Stimulated activated naive CD8-positive, alpha-beta T cell treated with anti-CD3 and anti-CD28 coated beads, Interleukin-15, amount 100 ng/mL, for 72 hours (primary cell): ENCODE results near the gene MPRIP.
A peak's percentile ranks its signal among the peaks of the same experiment; 100 is the strongest.

Source experiments
- ATAC-seq: fragments of 150-1000 bp; cut with Tn5 transposase; 2 replicates; pipeline ENCODE4 v1.10.0; 2021; ENCODE audit warnings: mild to moderate bottlenecking, moderate library complexity
- DNase-seq, 2 donors: peaks; one replicate each; pipeline ENCODE4 v3.0.0; 2021 to 2022
- H3K27ac Mint-ChIP-seq, 2 donors: one replicate each; pipeline ENCODE4 v1.8.0; 2022; ENCODE audit warnings: mild to moderate bottlenecking in 2 of 2, mixed read lengths in 2 of 2, moderate library complexity in 2 of 2
- H3K27me3 Mint-ChIP-seq: one replicate; pipeline ENCODE4 v1.8.0; 2022; ENCODE audit warnings: mixed read lengths
- H3K4me1 Mint-ChIP-seq: one replicate; pipeline ENCODE4 v1.8.0; 2022; ENCODE audit warnings: mild to moderate bottlenecking, mixed read lengths
- H3K4me3 Mint-ChIP-seq, 2 donors: one replicate each; pipeline ENCODE4 v1.8.0; 2022; ENCODE audit warnings: mild to moderate bottlenecking in 2 of 2, mixed read lengths in 2 of 2, moderate library complexity in 1 of 2
- H3K9me3 Mint-ChIP-seq, 2 donors: one replicate each; pipeline ENCODE4 v1.8.0; 2022; ENCODE audit warnings: mixed read lengths in 2 of 2

MPRIP gene

DNA sequence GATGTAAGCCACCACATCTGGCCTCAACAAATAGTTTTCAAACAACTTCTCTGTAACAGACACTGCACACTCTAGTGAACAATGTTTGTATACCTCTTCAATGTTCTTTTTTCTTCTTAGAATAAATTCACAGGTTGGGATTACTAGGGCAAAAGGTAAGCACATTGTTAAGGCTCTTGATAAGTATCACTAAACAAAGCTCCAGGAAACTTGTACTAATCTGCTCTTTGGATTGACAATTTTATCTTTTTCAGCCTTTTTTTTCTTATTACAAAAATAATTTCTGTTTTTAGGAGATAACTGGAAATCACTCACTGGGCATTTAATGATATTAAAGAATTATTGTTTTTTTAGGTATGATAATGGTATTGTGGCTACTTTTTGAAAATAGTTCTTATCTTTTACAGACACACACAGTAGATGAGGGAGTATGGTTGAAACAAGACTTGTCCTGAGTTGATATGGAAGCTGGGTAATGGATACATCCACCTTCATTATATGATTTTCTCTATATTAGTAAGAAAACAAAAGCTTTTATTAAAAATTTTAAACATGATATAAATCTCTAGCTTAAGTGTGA is 7.7 kb upstream of the MPRIP start:
- ATAC-seq (no peak), DNase-seq (no peak)
- no peaks in the 10 kb centered on the region for H3K27me3 Mint-ChIP-seq
- no peaks in the 10 kb centered on the region for H3K9me3 Mint-ChIP-seq
- no peaks in the 10 kb centered on the region for H3K4me1 Mint-ChIP-seq
- H3K4me3 Mint-ChIP-seq: no peak overlapping the region
- no peak overlapping the region for H3K27ac Mint-ChIP-seq

- H3K27me3 Mint-ChIP-seq: no peaks in the 10 kb centered on the region
- H3K4me3 Mint-ChIP-seq: no peak overlapping the region
- no peak overlapping the region for H3K27ac Mint-ChIP-seq
- ATAC-seq: no peak
- DNase-seq: no peak
- H3K4me1 Mint-ChIP-seq: no peaks in the 10 kb centered on the region
- no peaks in the 10 kb centered on the region for H3K9me3 Mint-ChIP-seq
Measured at GRCh38 chr17:17035490-17035889, 6.8 kb upstream of the MPRIP start.

DNA sequence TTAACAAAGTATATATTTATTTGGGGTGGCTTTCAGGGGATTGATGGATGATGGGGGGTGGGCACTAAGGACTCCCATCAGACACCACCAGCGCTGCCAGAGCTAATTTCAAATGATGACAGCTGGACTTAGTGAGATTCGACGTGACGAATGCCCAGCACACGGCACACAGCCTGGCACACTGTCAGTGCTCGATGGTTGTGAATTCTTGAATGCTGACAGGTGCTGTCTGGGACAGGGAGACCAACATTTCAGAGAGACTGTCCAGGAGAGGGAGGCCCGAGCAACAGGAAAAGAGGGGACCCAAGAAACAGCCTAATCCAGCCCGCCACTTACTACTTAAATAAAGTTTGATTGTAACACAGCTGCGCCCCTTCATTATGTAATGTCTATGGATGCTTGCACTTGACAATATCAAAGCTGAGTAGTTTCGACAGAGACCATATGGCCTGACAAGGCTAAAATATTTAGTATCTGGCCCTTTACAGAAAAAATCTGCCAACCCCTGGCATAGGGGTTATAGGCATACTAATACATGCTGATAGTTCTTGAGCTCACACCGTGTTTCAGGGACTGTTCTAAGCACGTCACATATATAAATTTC is 6.2 kb upstream of the MPRIP start:
- Mint-ChIP-seq H3K4me1 (peaks cover 3% of the 10 kb centered on the region), H3K27ac (no peak overlapping the region)

GRCh38 chr17:17036524-17036998 is 5.7 kb upstream of the MPRIP start:
- Mint-ChIP-seq H3K27me3 (no peaks in the 10 kb centered on the region), H3K4me3 (no peak overlapping the region), H3K4me1 (peaks cover 8% of the 10 kb centered on the region), H3K27ac (no peak overlapping the region), H3K9me3 (no peaks in the 10 kb centered on the region)
- ATAC-seq (no peak), DNase-seq (no peak)

More for the DNA sequence above, 6.2 kb upstream of the MPRIP start:
- Mint-ChIP-seq H3K27me3 (no peaks in the 10 kb centered on the region), H3K9me3 (no peaks in the 10 kb centered on the region), H3K4me3 (no peak overlapping the region)
- ATAC-seq (no peak), DNase-seq (no peak)

GRCh38 chr17:17039911-17040310 is 2.3 kb upstream of the MPRIP start:
- Mint-ChIP-seq H3K9me3 (no peaks in the 10 kb centered on the region), H3K4me3 (no peak overlapping the region), H3K27ac (no peak overlapping the region), H3K27me3 (no peaks in the 10 kb centered on the region), H3K4me1 (peaks cover 33% of the 10 kb centered on the region)
- DNase-seq (no peak), ATAC-seq (no peak)

- H3K27me3 Mint-ChIP-seq: no peaks in the 10 kb centered on the region
- no peak overlapping the region for H3K27ac Mint-ChIP-seq
- no peak for ATAC-seq
- peak overlapping the region; percentile 85 to 86 for H3K4me3 Mint-ChIP-seq
- peaks cover 44% of the 10 kb centered on the region for H3K4me1 Mint-ChIP-seq
- no peaks in the 10 kb centered on the region for H3K9me3 Mint-ChIP-seq
- no peak for DNase-seq
Measured at GRCh38 chr17:17041018-17041521, 1.2 kb upstream of the MPRIP start.

GRCh38 chr17:17041571-17042383 is 480 bp upstream of the MPRIP start:
- peak overlapping the region in 1 of 2 donors; percentile 49 for H3K27ac Mint-ChIP-seq
- H3K4me3 Mint-ChIP-seq: peak overlapping the region; percentile 85 to 86
- H3K27me3 Mint-ChIP-seq: no peaks in the 10 kb centered on the region
- ATAC-seq (peak; percentile 97), DNase-seq (peak; percentile 97)
- H3K4me1 Mint-ChIP-seq: peaks cover 47% of the 10 kb centered on the region
- no peaks in the 10 kb centered on the region for H3K9me3 Mint-ChIP-seq

GRCh38 chr17:17042851-17043460 is 699 bp downstream of the MPRIP start:
- Mint-ChIP-seq H3K4me1 (peaks cover 56% of the 10 kb centered on the region), H3K27ac (peak overlapping the region; percentile 84 to 89), H3K4me3 (peak overlapping the region; percentile 87 to 90), H3K27me3 (no peaks in the 10 kb centered on the region), H3K9me3 (no peaks in the 10 kb centered on the region)
- ATAC-seq (peak; percentile 3), DNase-seq (peak in 1 of 2 donors; percentile 29)

DNA sequence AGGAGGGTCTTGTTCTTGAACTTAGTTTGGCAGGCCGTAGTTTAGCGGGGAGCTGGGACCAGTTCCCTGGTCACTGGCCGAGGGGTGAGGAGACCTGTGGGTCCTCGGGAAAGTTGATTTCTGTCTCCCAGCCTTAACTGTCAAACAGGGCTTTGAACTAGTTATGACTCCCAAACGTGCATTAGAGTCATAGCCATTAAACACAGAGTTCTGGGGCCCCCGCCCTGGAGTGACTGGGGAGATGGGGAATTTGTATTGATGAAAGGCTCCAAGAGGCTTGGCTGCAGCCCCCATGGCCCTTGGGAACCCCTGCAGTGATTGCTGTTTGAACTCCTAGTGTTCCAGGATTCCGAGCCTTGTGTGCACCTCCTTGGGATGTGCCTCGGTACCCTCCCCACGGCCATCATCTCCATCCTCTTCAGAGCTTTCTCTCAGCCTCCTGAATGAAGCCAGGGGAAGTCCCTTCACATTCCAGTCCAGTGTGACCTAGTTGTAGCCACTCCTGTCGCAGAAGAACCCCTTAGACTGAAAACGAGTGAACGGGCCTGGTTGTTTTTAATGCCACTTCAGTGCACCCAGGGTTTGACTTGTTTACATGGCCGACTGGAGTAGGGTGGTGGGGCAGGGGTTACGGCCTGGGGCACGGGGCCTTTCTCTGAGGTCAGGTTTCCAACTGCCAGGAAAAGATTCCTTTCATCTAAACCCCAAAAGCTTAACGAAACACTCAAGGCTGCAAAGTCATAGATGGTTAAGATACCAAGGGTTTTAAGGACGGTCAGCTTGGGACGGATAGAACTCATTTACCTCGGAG is 1.4 kb downstream of the MPRIP start:
- H3K9me3 Mint-ChIP-seq: no peaks in the 10 kb centered on the region
- peaks cover 63% of the 10 kb centered on the region for H3K4me1 Mint-ChIP-seq
- ATAC-seq: no peak
- H3K27ac Mint-ChIP-seq: peak overlapping the region; percentile 84 to 89
- peak overlapping the region; percentile 87 to 90 for H3K4me3 Mint-ChIP-seq
- H3K27me3 Mint-ChIP-seq: no peaks in the 10 kb centered on the region
- no peak for DNase-seq

- Mint-ChIP-seq H3K9me3 (no peaks in the 10 kb centered on the region), H3K27me3 (no peaks in the 10 kb centered on the region), H3K4me1 (peaks cover 71% of the 10 kb centered on the region), H3K4me3 (peak overlapping the region; percentile 87 to 90), H3K27ac (peak overlapping the region in 1 of 2 donors; percentile 57)
- ATAC-seq: no peak
- no peak for DNase-seq
Measured at GRCh38 chr17:17044846-17045561, 2.7 kb downstream of the MPRIP start.

DNA sequence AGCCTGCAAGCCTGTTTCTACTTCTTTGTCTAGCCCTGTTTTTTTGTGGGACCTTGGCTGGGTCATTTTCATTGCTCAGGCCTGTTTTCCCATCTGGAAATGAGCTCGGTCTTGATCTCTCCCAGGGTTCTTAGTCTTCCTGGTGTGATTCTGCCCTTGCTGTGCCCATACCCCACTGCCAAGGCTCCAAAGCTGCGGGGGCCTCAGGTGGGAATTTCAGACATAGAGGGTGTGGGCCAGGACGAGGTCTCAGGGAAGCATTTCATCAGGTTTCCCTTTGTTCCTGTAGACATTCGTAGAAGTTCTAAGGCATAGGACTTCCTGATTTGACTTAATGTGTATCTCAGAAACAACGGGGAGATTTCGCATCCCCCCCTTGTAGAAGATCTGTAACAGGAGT is 5.8 kb downstream of the MPRIP start:
- ATAC-seq (no peak), DNase-seq (no peak)
- Mint-ChIP-seq H3K27me3 (no peaks in the 10 kb centered on the region), H3K9me3 (no peaks in the 10 kb centered on the region), H3K4me1 (peaks cover 85% of the 10 kb centered on the region), H3K27ac (peak overlapping the region in 1 of 2 donors; percentile 55), H3K4me3 (no peak overlapping the region)

DNA sequence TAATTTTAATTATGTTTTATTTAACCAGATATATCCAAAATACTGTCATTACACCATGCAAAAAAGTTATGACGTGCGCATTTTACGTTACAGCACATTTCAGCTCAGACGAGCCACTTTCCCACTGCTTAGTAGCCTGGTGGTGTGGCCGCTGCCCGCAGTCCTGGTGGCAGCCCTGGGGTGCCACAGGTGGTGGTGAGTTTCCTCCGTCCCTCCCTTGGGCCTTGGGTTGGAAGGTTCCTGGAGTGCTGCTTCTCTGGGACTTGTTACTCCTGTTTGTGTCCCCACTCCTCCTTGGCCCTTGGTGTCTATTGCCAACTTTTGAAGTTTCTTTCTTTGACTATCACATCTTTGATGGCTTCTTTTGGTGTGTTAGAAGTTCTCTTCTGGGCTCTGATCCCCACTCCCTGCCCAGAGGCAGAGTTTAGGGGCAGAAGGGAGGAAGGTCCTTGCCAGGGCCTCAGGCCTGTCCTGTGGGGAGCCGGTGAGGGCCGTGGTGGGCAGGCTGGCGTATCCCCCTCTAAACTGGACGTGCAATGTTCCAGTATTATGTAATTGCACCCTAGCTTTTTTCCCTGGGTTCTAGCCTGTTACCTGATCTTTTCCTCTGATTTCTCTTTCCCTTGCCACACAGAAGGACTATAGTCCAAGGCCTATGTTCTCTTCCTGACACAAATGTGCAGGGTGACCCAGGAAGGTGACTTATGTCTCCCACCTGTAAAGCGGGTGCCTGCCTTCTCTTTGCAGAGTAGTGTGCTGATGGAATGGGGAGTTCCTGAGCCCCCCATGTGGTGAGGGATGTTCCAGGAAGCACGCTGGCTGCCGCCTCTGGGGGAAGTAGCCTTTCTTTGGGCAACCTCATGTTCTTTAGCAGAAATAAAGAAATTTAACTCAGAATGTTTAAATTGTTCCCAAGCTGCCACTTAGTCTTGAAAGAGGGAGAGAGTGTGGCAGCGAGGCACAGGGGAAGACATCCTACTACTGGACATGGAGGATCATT is 8.4 kb downstream of the MPRIP start:
- DNase-seq (no peak), ATAC-seq (no peak)
- Mint-ChIP-seq H3K4me3 (peak overlapping the region in 1 of 2 donors; percentile 17), H3K27ac (peak overlapping the region in 1 of 2 donors; percentile 52), H3K4me1 (peaks cover 70% of the 10 kb centered on the region), H3K9me3 (no peaks in the 10 kb centered on the region), H3K27me3 (no peaks in the 10 kb centered on the region)

DNA sequence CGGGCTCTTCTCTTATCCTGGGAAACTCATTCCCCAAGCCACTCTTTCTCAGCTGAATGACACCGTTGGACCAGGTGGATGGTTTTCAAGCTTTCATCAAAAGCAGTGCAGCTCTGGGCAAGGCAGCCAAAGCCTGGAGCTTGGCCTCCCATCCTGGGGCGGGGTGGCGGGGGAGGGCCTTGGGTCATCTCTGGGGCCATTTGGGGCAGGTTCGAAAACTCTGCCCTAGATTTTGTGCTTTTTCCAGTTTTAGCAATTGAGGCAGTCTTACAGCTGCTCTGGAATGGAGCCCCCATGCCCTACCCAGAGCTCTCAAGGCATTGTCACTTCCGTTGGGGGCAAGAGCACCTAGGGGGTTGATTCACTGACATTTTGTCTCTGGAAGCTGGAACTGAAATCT is 9.1 kb downstream of the MPRIP start:
- H3K9me3 Mint-ChIP-seq: no peaks in the 10 kb centered on the region
- ATAC-seq (no peak), DNase-seq (no peak)
- peaks cover 63% of the 10 kb centered on the region for H3K4me1 Mint-ChIP-seq
- H3K27ac Mint-ChIP-seq: no peak overlapping the region
- H3K27me3 Mint-ChIP-seq: no peaks in the 10 kb centered on the region
- no peak overlapping the region for H3K4me3 Mint-ChIP-seq
